ENCODE data around the gene C13orf46.

DNA sequence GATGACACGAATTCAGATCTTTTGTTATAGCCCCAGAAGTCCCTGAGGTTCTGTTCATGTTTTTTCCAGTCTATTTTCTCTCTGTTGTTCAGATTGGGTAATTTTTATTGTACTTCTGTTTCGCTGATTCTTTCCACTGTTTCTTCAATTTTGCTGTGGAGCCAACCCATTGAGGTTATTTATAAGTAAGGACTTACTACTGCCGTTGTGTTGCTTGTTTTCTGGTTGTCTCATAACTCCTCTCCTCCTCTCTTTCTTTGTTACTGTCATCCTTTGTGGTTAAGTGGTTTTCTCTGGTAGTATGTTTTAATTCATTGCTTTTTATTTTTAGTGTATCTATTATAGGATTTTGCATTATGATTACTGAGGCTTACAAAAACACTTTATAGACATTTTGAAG is 61.3 kb downstream of the C13orf46 start:
- TF ChIP-seq, protein P1, sequence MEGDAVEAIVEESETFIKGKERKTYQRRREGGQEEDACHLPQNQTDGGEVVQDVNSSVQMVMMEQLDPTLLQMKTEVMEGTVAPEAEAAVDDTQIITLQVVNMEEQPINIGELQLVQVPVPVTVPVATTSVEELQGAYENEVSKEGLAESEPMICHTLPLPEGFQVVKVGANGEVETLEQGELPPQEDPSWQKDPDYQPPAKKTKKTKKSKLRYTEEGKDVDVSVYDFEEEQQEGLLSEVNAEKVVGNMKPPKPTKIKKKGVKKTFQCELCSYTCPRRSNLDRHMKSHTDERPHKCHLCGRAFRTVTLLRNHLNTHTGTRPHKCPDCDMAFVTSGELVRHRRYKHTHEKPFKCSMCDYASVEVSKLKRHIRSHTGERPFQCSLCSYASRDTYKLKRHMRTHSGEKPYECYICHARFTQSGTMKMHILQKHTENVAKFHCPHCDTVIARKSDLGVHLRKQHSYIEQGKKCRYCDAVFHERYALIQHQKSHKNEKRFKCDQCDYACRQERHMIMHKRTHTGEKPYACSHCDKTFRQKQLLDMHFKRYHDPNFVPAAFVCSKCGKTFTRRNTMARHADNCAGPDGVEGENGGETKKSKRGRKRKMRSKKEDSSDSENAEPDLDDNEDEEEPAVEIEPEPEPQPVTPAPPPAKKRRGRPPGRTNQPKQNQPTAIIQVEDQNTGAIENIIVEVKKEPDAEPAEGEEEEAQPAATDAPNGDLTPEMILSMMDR (IDR thresholded peaks at IDR 0.05), result no peak
- TF ChIP-seq EZH2 (IDR thresholded peaks at IDR 0.05), result no peak
- TF ChIP-seq EZH2phosphoT487 (IDR thresholded peaks at IDR 0.05), result no peak
